DND-41 (cell line): ENCODE measurements around the gene GNG10.
A peak's percentile ranks its signal among the peaks of the same experiment; 100 is the strongest.

ENCODE experiments used
- ATAC-seq: fragments of 200-7000 bp; cut with Tn5 transposase; 3 replicates; pipeline ENCODE4 v1.9.1; 2021; ENCODE audit warnings: low read depth; ENCODE audit not compliant: insufficient read depth
- DNase-seq: peaks from one replicate; pipeline ENCODE4 v3.0.0-alpha.2; 2020
- H2AFZ ChIP-seq: 2 replicates; pipeline ENCODE4 v1.6.0; 2012; ENCODE audit warnings: low read depth, low read length
- H3K27ac ChIP-seq: 2 replicates; pipeline ENCODE4 v1.5.1; 2012; ENCODE audit warnings: low read length, inconsistent platforms
- H3K27me3 ChIP-seq: fragments of 200-600 bp; sonication (generic); 2 replicates; pipeline ENCODE4 v1.6.0; 2012; ENCODE audit warnings: low read length, mild to moderate bottlenecking, inconsistent platforms; ENCODE audit not compliant: insufficient read depth, poor library complexity
- H3K36me3 ChIP-seq: 2 replicates; pipeline ENCODE4 v1.5.1; 2012; ENCODE audit warnings: low read length, inconsistent platforms; ENCODE audit not compliant: insufficient read depth
- H3K4me1 ChIP-seq: 2 replicates; pipeline ENCODE4 v1.5.1; 2012; ENCODE audit warnings: mild to moderate bottlenecking, low read length; ENCODE audit not compliant: insufficient read depth
- H3K4me2 ChIP-seq: 2 replicates; pipeline ENCODE4 v1.6.0; 2012; ENCODE audit warnings: mild to moderate bottlenecking, moderate library complexity, low read length, inconsistent platforms; ENCODE audit not compliant: insufficient read depth
- H3K4me3 ChIP-seq, 2 experiments: fragments of 200-600 bp in 1 of 2; shearing (Covaris generic) in 1 of 2; 2 replicates each; pipeline ENCODE4 v1.5.1; 2012 to 2016; ENCODE audit warnings: inconsistent platforms in 2 of 2, low read length in 2 of 2, mild to moderate bottlenecking in 2 of 2, low read depth in 1 of 2, moderate library complexity in 1 of 2
- H3K79me2 ChIP-seq: 2 replicates; pipeline ENCODE4 v1.6.0; 2012; ENCODE audit warnings: low read length, inconsistent platforms; ENCODE audit not compliant: insufficient read depth
- H3K9ac ChIP-seq: 2 replicates; pipeline ENCODE4 v1.6.0; 2012; ENCODE audit warnings: low read depth, mild to moderate bottlenecking, inconsistent platforms, low read length, moderate library complexity
- H3K9me3 ChIP-seq: 2 replicates; pipeline ENCODE4 v1.5.1; 2012; ENCODE audit warnings: low read length, moderate library complexity, mild to moderate bottlenecking, inconsistent platforms; ENCODE audit not compliant: insufficient read depth, severe bottlenecking
- H4K20me1 ChIP-seq: 2 replicates; pipeline ENCODE4 v1.6.0; 2012; ENCODE audit warnings: low read length; ENCODE audit not compliant: insufficient read depth
- EZH2 ChIP-seq: IDR thresholded peaks from 3 replicates; pipeline ENCODE4 v1.6.1; 2012; ENCODE audit warnings: borderline replicate concordance, low read depth, mild to moderate bottlenecking, moderate library complexity, low read length, inconsistent platforms; ENCODE audit not compliant: severe bottlenecking
- TF ChIP-seq, protein P1 (sequence below): IDR thresholded peaks from 2 replicates; pipeline ENCODE4 v1.5.1; 2012; ENCODE audit warnings: borderline replicate concordance, low read length, moderate library complexity, mild to moderate bottlenecking; ENCODE audit not compliant: poor library complexity, severe bottlenecking; ENCODE audit errors: extremely low read depth

Gene GNG10

DNA sequence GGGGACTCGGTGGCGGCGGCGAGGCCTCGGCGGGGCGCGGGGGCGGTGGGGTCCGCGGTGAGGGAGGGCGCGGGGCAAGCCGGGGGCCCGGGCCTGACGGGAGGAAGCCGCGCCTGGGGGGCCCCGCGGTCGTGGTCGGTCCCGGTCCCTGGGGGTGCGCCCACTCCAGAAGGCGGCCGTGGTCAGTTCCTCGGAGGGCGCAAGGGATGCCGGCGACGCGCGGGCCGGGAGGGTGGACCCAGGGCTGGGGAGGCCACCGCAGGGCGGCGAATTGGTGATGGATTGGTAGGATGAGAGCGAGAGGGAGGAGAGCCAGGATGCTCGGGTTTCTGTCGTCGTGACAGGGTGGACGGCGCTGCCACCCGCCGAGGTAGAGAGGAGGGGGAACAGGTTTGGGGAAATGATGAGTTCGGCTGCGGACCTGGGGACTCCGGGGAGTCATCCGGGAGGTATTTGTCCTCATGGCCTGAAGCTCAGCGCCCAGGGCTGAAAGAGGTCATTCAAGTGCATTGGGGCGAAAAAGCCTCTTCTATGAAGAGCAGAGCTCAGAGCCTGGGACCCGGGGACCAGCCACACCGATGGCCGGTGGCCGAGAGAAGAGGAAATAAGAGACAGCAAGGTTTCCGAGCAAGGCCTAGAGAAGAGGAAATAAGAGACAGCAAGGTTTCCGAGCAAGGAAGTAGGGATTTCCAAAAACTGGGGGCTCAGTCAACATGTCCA is 557 bp downstream of the GNG10 start:
- Histone ChIP-seq H3K4me1 (peaks cover 26% of the 10 kb centered on the region), H3K27ac (peak overlapping the region; percentile 52), H3K9ac (peak overlapping the region; percentile 74), H3K27me3 (no peaks in the 10 kb centered on the region), H2AFZ (peak overlapping the region; percentile 80), H3K4me2 (peak overlapping the region; percentile 91), H3K79me2 (peaks cover 17% of the 10 kb centered on the region), H4K20me1 (no peaks in the 10 kb centered on the region), H3K9me3 (no peaks in the 10 kb centered on the region), H3K4me3 (peak overlapping the region; percentile 45 to 78; a peak in 3 of 4 replicates), H3K36me3 (peaks cover 4% of the 10 kb centered on the region; the same call in 1 of the 2 replicates)
- no peak for TF ChIP-seq EZH2
- TF ChIP-seq, protein P1, sequence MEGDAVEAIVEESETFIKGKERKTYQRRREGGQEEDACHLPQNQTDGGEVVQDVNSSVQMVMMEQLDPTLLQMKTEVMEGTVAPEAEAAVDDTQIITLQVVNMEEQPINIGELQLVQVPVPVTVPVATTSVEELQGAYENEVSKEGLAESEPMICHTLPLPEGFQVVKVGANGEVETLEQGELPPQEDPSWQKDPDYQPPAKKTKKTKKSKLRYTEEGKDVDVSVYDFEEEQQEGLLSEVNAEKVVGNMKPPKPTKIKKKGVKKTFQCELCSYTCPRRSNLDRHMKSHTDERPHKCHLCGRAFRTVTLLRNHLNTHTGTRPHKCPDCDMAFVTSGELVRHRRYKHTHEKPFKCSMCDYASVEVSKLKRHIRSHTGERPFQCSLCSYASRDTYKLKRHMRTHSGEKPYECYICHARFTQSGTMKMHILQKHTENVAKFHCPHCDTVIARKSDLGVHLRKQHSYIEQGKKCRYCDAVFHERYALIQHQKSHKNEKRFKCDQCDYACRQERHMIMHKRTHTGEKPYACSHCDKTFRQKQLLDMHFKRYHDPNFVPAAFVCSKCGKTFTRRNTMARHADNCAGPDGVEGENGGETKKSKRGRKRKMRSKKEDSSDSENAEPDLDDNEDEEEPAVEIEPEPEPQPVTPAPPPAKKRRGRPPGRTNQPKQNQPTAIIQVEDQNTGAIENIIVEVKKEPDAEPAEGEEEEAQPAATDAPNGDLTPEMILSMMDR, result no peak
- ATAC-seq (peak; percentile 44), DNase-seq (peak; percentile 32)

DNA sequence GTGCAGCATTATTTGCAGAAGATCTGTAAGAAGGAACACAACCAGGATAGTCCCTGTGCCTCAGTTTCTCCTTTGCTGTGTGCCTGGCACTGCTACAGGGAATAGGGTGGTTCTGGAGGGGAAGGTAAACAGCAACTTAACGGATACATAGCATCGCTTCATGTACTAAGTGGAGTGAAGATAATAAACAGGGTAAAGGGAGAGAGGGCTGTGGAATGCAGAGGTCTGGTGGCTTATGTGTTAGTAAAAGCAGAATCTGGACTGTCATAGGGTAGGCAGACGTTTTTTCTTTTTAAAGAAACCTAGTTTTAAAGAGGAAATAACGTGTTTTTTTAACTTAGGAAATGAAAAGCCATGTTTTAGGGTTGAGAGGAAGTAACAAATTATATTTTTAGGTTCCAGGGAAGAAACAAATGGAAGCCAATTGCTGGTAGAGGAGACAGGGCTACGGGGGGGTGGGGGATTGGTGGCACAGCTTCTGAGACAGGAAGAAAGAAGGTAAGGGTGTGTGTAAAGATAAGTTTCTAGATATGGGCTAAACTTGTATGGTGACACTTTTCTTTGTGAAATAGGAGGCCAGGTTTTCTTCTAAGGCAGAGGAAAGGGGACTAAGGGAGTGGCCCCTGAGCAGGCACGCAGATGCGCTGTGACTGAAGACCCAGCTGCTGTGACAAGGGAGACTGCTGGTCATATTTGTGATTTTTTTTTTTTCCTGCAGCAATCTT is 1.3 kb downstream of the GNG10 start:
- DNase-seq (peak; percentile 15), ATAC-seq (no peak)
- peak overlapping the region; percentile 80; the same call in 1 of the 2 replicates for H2AFZ ChIP-seq
- peak overlapping the region; percentile 45 to 78; a peak in 3 of 4 replicates for H3K4me3 ChIP-seq
- H3K4me2 ChIP-seq, result peak overlapping the region; percentile 91
- H3K4me1 ChIP-seq, result peaks cover 26% of the 10 kb centered on the region
- H3K27me3 ChIP-seq, result no peaks in the 10 kb centered on the region
- H4K20me1 ChIP-seq, result no peaks in the 10 kb centered on the region
- H3K36me3 ChIP-seq, result peaks cover 4% of the 10 kb centered on the region; the same call in 1 of the 2 replicates
- H3K9ac ChIP-seq, result peak overlapping the region; percentile 74; the same call in 1 of the 2 replicates
- no peak overlapping the region; the same call in 1 of the 2 replicates for H3K27ac ChIP-seq
- no peaks in the 10 kb centered on the region for H3K9me3 ChIP-seq
- H3K79me2 ChIP-seq, result peaks cover 17% of the 10 kb centered on the region
- no peak for TF ChIP-seq EZH2
- TF ChIP-seq, protein P1, result no peak

DNA sequence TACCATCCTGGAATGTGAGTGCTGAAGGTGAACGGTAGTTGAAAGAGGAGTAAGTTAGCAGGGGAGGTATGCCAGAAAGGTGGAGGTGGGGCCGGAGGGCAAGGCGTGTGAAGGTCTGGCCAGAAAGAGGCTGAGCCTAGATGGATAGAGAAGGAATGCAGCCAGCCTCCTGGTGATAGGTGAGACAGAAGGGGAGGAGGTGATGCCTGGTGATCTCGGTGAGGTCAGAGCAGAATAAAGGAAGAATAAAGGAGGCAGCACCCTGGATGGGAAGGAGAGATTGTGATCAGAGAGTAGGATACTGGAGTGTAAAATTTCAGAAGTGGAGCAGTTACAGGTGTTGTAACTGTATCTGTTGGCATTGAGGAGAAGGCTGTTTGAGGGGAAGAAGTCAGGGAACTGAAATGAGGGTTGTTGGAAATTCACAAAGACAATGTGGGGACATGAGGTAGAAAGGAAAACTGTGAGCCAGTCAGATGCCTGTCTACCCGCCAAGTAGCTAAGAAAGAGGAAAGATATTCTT is 2.0 kb downstream of the GNG10 start:
- no peak overlapping the region for H3K9ac ChIP-seq
- peak overlapping the region; percentile 91; the same call in 1 of the 2 replicates for H3K4me2 ChIP-seq
- no peaks in the 10 kb centered on the region for H3K27me3 ChIP-seq
- no peak overlapping the region for H3K27ac ChIP-seq
- peaks cover 17% of the 10 kb centered on the region for H3K79me2 ChIP-seq
- H3K4me3 ChIP-seq, result peak overlapping the region in 1 of 2 experiments; percentile 16; a peak in 1 of 4 replicates
- no peak for TF ChIP-seq EZH2
- TF ChIP-seq, protein P1, result no peak
- no peaks in the 10 kb centered on the region for H4K20me1 ChIP-seq
- peaks cover 4% of the 10 kb centered on the region; the same call in 1 of the 2 replicates for H3K36me3 ChIP-seq
- no peaks in the 10 kb centered on the region for H3K9me3 ChIP-seq
- no peak overlapping the region for H2AFZ ChIP-seq
- DNase-seq, result no peak
- H3K4me1 ChIP-seq, result peaks cover 26% of the 10 kb centered on the region
- ATAC-seq, result no peak
